ENCODE measurements around the gene ZNF24. TPM values are rescaled to one million over a fixed set of nuclear protein-coding genes. Genes with fewer than 3 reads are reported as not detected.

The ZNF24 gene
- 121 TPM for total RNA-seq

DNA sequence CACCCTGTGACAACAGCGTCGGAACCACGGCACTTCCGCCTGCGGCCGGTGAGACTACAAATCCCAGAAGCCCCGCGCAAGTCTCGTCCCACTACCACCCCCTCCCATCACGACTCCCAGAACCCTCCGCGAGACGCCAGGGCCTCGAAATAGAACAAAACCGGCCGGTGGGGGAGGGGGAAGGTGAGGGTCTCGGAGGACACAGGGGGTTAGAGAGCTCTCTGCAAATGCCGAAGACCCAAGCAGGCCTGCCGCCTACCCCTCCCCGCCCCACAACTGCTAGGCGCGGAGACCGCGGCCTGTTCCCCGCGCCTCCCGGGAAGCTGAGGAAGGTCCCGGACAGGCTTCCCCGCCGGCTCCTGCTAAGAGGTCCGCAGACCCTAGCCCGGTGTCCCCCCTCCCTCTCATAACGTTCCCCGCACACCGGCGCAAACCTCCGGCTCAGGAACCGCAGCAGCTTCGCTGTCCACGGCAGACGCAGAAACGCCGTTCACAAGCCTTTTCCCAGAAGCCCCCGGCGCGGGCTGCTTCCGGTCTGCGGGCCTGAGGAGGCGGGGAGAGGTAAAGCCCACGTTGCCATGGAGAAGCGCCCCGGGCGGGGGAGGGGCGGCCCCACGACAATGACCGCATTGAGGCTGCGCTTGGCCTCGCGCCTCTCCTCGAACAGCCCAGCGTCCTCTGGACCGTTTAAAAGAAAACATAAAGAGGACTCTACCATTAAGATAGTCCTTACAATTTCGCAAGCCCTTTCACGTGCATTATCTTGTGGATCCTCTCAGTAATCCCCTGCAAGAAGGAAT is at the start of gene ZNF24:
Gene ZNF24, minus strand, starts transcription at position 485 of the 800 bp plus-strand sequence. CDS start 3,770 bp downstream, outside the sequence.

DNA sequence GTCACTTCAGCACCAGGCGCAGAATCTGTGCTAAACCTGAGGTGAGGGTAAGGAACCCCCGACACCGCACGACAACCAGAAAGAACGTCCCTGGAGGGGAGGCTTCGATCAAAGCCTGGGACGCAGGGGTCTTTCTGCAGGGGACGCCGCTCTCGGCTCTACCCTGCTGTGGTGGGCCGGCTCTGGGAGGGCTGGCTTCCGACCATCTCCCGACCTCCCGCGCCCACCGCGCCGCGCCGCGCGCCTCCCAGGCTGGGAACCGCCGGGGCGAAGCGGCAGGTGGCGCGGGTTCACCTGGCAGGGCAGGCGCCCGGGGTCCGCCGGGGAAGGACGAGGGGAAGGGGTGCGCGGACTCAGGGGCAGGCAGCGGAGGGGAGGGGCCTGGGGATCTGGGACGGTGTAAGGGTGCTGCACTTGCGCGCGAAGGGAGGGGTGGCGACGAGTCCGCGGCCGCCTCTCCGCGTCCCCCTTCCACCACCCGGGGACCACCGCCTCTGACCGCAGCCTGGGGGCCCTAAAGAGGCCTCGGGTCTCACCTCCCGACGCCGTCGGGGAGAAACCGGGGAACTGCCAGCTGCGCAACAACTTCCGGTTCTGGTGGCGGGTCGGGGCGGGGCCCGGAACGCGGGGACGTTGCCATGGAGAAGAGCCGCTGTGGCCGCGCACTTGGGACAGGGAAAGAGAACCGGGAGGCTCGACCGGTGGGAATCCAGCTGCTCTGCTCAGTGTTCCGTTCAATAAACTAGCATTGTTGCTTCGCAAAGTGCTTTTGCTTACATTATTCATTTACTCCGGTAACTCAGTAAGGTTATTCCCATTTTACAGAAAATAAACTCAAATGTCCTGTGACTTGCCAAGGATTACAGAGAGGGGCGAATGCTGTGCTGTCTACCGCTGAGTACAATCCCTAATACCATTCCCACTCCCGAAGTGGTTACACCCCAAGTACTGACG is 32.8 kb upstream of the ZNF24 start, which contains the start of gene ZNF396:
Gene ZNF396, minus strand, starts transcription at position 596 of the 954 bp plus-strand sequence. CDS start 3,045 bp downstream, outside the sequence.

DNA sequence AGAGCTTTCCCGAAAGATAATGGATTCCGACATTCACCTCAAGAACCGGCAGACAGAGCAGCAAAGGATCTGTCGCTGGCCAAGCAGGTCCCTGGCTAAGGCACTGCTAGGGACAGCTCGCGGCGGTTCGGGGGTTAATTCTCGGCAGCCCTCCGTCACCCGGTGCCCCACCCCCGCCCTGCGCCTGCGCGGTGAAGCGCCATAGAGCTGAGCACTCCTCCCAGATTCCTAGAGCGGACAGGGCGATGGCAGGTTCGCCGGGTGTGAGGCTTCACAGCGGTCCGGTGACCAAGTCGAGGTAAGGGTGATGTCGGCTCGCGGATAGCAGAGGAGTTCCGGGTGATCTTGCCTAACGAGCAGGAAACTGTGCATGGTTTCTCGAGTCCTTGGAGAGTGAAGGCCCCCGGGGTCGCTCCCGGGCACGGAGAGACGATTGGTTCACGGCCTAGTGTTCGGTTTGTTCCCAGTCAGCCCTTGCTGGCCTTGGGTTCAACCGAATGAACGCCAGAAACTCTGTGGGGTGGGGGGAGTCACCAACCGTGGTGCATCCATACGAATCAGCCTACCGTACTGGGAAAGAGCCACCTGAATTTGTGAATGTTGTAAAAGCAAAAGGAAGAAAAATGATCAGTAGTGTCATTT is 54.0 kb downstream of the ZNF24 start, which contains the start of gene ZSCAN30:
Gene ZSCAN30, minus strand, starts transcription at position 136 of the 642 bp plus-strand sequence. CDS start 25,877 bp downstream, outside the sequence.

Other genes with a start within 250 kb of the ZNF24 start
- 81.5 TPM for gene ZNF397, start 103.4 kb downstream of the ZNF24 start, total RNA-seq
- 42.3 TPM for gene ZSCAN30, start 54.2 kb downstream of the ZNF24 start, total RNA-seq
- gene ZNF396, start 32.9 kb upstream of the ZNF24 start, total RNA-seq, result 5.8 TPM
- 16.9 TPM for gene INO80C, start 153.5 kb upstream of the ZNF24 start, total RNA-seq
- 93.7 TPM for gene GALNT1, start 237.3 kb upstream of the ZNF24 start, total RNA-seq